GM12875 (cell line): ENCODE measurements around the gene CYP2A6.
A peak's percentile ranks its signal among the peaks of the same experiment; 100 is the strongest.

Experiments
- H3K4me3 ChIP-seq: one replicate; pipeline ENCODE4 v1.5.1; 2011; ENCODE audit warnings: low read depth, low read length, control low read depth
- CTCF ChIP-seq: IDR thresholded peaks from 2 replicates; pipeline ENCODE4 v1.5.1; 2011; ENCODE audit warnings: low read depth, mild to moderate bottlenecking, control low read depth, inconsistent platforms, low read length, moderate library complexity, borderline replicate concordance; ENCODE audit not compliant: insufficient read depth

CYP2A6 gene

GRCh38 chr19:40801426-40802299 is 48.6 kb downstream of the CYP2A6 start:
- peak overlapping the region; percentile 41 for H3K4me3 ChIP-seq
- no peak for TF ChIP-seq CTCF

- TF ChIP-seq CTCF = no peak
- H3K4me3 ChIP-seq = no peak overlapping the region
Observed at GRCh38 chr19:40800997-40801377, 49.3 kb downstream of the CYP2A6 start.

GRCh38 chr19:40800339-40800996 is 49.8 kb downstream of the CYP2A6 start:
- peak overlapping the region; percentile 98 for H3K4me3 ChIP-seq
- no peak for TF ChIP-seq CTCF

- no peak for TF ChIP-seq CTCF
- H3K4me3 ChIP-seq = peak overlapping the region; percentile 98
Observed at GRCh38 chr19:40799558-40800338, 50.5 kb downstream of the CYP2A6 start.

GRCh38 chr19:40798683-40799557 is 51.3 kb downstream of the CYP2A6 start, which contains the start of gene EGLN2:
Gene EGLN2, plus strand, starts transcription at chr19:40799191. Its CDS starts 1,382 bp downstream, at chr19:40800573.
- TF ChIP-seq CTCF = no peak
- peak within 1 kb of the TSS; percentile 98 for H3K4me3 ChIP-seq

GRCh38 chr19:40797963-40798682 is 52.1 kb downstream of the CYP2A6 start:
- TF ChIP-seq CTCF = peak; percentile 53
- H3K4me3 ChIP-seq = peak overlapping the region; percentile 39
